ENCODE results near the gene TENM3. TPM values are rescaled to one million over a fixed set of nuclear protein-coding genes. Genes with fewer than 3 reads are reported as not detected.

TENM3 gene
- total and polyA plus RNA-seq, 2 of the 8 experiments (the other 6 are each of a cell fraction or from before 2014, with no cell fraction given): 36.9 to 69.3 TPM

GRCh38 chr4:182624281-182624680, 381.1 kb downstream of the TENM3 start:
- H3K79me2 ChIP-seq (ENCODE audit: control insufficient read depth in 1 of 2, insufficient read depth in 2 of 2, low read length in 2 of 2): no peaks in the 10 kb centered on the region
- peaks cover 0 to 3% (median 0%) of the 10 kb centered on the region in 4 experiments; a peak in 1 of 8 replicates for H3K36me3 ChIP-seq (ENCODE audit: control insufficient read depth in 2 of 4, insufficient read depth in 4 of 4, low read length in 3 of 4)
- no peak overlapping the region for H3K4me3 ChIP-seq (ENCODE audit: extremely low read depth in 1 of 4, insufficient read depth in 2 of 4, low read depth in 3 of 4, low read length in 4 of 4)
- no peak overlapping the region for H4K5ac ChIP-seq (ENCODE audit: insufficient read length, low read depth, low read length)
- H3K14ac ChIP-seq (ENCODE audit: insufficient read length): no peak overlapping the region
- no peaks in the 10 kb centered on the region for H3K27me3 ChIP-seq (replicated peaks in 1 of 4; ENCODE audit: control insufficient read depth in 3 of 4, extremely low read depth in 1 of 4, insufficient read depth in 3 of 4, low read length in 3 of 4)
- no peak overlapping the region for H3K23ac ChIP-seq (ENCODE audit: insufficient read length)
- H3K18ac ChIP-seq (ENCODE audit: extremely low read depth, low read length): no peak overlapping the region
- WGBS, 2 experiments (ENCODE audit: extremely low coverage in 1 of 2, insufficient coverage in 1 of 2, insufficient read length in 1 of 2, insufficient replicate concordance in 2 of 2, low coverage in 1 of 2, low lambda C conversion rate in 2 of 2, missing lambda C conversion rate in 1 of 2): 94% methylated on average over 8 of the region's 8 CpGs; no CpG with 5 or more reads in 1 of the 2 experiments
- POLR2A ChIA-PET (ENCODE audit: partially characterized antibody): no interaction called here
- H3K27ac ChIP-seq (ENCODE audit: low read depth, low read length): no peak overlapping the region
- no peak overlapping the region for H2BK15ac ChIP-seq (ENCODE audit: low read length)
- no peak overlapping the region for H2BK12ac ChIP-seq (ENCODE audit: low read depth, low read length)
- no peak overlapping the region for H2BK120ac ChIP-seq (replicated peaks; ENCODE audit: low read depth, low read length)
- DNase-seq (ENCODE audit: low read depth in 1 of 2, low spot score in 2 of 2) (no peak), FAIRE-seq (no peak)
- H3K79me1 ChIP-seq (ENCODE audit: low read depth, low read length): no peaks in the 10 kb centered on the region; the same call in 1 of the 2 replicates
- no peak overlapping the region for H3K4ac ChIP-seq (replicated peaks; ENCODE audit: insufficient read length, low read depth, low read length)
- no peak overlapping the region for H2AFZ ChIP-seq (ENCODE audit: low read length)
- no peak overlapping the region for H4K8ac ChIP-seq (ENCODE audit: extremely low read depth, insufficient read depth, low read length)
- H2AK5ac ChIP-seq (ENCODE audit: low read depth, low read length): no peak overlapping the region
- H3K4me1 ChIP-seq (replicated peaks in 1 of 4; ENCODE audit: control insufficient read depth in 3 of 4, insufficient read depth in 4 of 4, low read length in 3 of 4): no peaks in the 10 kb centered on the region; a peak in 1 of 7 replicates
- no peaks in the 10 kb centered on the region for H3K23me2 ChIP-seq (ENCODE audit: low read depth, low read length)
- no peak overlapping the region for H3K9ac ChIP-seq (replicated peaks in 1 of 4; ENCODE audit: extremely low read depth in 1 of 4, low read depth in 3 of 4, low read length in 3 of 4)
- H4K20me1 ChIP-seq (replicated peaks in 1 of 2; ENCODE audit: control insufficient read depth in 1 of 2, insufficient read depth in 2 of 2, low read length in 2 of 2): no peaks in the 10 kb centered on the region
- no peak overlapping the region for H2BK20ac ChIP-seq (ENCODE audit: low read length)
- H3K4me2 ChIP-seq (ENCODE audit: insufficient read depth in 1 of 2, low read depth in 2 of 2, low read length in 2 of 2): no peak overlapping the region
- no peak overlapping the region for H2BK5ac ChIP-seq (ENCODE audit: low read depth, low read length)
- CTCF ChIA-PET (ENCODE audit: partially characterized antibody): interaction anchor here (0.6 to 4.1 kb wide), 2 partner anchors 18 to 183 kb away, joined by 3 to 11 read pairs; no protein-coding TSS in a partner anchor
- H3K56ac ChIP-seq (replicated peaks; ENCODE audit: insufficient read length, low read depth, low read length): no peak overlapping the region
- no peak overlapping the region for H4K91ac ChIP-seq (replicated peaks; ENCODE audit: insufficient read length, low read length)
- H3K9me3 ChIP-seq (ENCODE audit: insufficient read depth in 2 of 2, low read depth in 1 of 2, low read length in 1 of 2): no peaks in the 10 kb centered on the region
- no peak for TF ChIP-seq HDAC6 (IDR thresholded peaks at IDR 0.05; ENCODE audit: low read depth, low read length)
- TF ChIP-seq CEBPB (IDR thresholded peaks at IDR 0.05; ENCODE audit: low read depth, low read length): no peak
- no peak for TF ChIP-seq BRCA1 (IDR thresholded peaks at IDR 0.05; ENCODE audit: low read depth, low read length)
- TF ChIP-seq EP300 (IDR thresholded peaks at IDR 0.05; ENCODE audit: borderline replicate concordance in 1 of 2, low read depth in 2 of 2, low read length in 2 of 2): no peak
- no peak for TF ChIP-seq GABPA (IDR thresholded peaks at IDR 0.05; ENCODE audit: borderline replicate concordance, insufficient read depth, low read length)
